Amniotic epithelial cell (primary cell): Measurements from ENCODE around the gene GRIK2.
"Not testable (repeated sequence)": the region's sequence is repeated elsewhere in the genome, so short reads cannot be mapped to it uniquely, and the experiment has no call there.

Experiments used
- DNase-seq: peaks from one replicate; pipeline ENCODE4 v3.0.0-alpha.2; 2010; ENCODE audit warnings: low read depth

Gene GRIK2

DNA sequence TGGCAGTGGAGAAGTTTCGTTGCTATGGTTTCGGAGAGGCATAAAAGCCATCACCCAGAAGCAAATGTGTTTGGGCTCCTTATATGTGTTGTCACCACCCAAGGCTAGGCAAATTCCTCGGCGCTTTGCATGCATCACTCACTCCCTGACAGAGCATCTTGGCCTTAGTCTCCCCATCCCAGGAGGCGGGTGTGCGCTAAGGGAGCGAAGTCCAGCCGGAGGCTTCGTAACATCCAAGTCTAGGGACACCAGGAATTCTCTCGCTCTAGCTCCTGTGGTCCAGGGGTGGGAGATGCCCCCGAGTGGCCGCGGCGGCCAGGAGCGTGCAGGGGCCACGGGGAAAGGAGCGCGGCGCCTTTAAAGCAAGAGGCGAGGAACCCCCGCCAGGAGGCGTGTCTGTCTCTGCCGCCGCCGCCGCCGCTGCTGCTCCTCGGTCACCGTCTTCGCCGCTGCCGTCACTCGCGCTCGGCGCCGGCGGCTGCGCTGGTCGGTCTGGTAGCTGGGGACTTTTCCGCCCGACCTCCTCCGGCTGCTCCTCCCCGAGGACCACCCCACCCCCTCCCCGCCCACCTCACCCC lies at the start of gene GRIK2:
GRIK2 (plus strand) TSS at position 458 of the 578 bp plus-strand sequence.
- no peak for DNase-seq

- DNase-seq: no peak
Observed at GRCh38 chr6:101344885-101345284, 48.6 kb upstream of the GRIK2 start.

GRCh38 chr6:101348816-101349215 lies 44.7 kb upstream of the GRIK2 start:
- no peak for DNase-seq

- not testable (repeated sequence) for DNase-seq
Observed at GRCh38 chr6:101350631-101351030, 42.9 kb upstream of the GRIK2 start.

DNA sequence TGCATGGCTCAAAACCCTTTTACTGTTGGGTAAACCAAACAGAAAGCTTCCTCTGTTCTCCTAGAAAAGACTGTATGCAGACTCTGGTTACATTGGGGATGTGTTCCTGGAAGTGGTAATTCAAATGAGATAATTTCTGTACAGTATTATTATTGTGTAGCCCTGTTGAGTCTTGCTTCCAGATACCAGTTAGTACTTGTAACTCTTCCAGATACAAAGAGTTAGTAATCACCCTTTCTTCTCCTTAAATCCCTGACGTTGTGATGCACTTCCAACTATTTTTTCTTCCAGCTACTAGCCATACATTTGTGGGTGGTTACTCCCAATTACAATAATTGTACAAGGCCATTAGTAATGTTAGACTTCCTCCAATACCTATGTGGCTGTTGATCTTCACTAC lies 42.3 kb upstream of the GRIK2 start:
- DNase-seq: no peak

- DNase-seq: no peak
Observed at GRCh38 chr6:101352316-101352715, 41.2 kb upstream of the GRIK2 start.

GRCh38 chr6:101365181-101365580 lies 28.3 kb upstream of the GRIK2 start:
- DNase-seq: no peak

DNA sequence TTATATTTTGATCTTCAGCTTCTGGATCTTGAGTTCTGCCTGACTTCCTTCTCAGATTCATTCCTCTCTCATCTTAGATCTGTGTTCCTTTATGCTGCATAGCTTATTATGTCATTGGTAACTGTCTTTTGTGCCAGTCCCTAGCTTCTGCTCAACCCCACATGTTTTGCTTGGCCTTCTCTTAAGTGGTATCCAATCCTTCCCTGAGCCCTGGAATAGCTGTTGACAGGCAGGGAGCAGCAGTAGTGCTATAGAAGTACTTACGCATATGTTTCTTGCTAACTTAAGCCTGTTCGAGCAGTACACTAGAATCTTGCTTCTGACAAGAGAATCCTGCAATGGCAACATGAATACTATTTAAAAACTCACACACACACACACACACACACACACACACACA lies 13.6 kb upstream of the GRIK2 start:
- DNase-seq: no peak

DNA sequence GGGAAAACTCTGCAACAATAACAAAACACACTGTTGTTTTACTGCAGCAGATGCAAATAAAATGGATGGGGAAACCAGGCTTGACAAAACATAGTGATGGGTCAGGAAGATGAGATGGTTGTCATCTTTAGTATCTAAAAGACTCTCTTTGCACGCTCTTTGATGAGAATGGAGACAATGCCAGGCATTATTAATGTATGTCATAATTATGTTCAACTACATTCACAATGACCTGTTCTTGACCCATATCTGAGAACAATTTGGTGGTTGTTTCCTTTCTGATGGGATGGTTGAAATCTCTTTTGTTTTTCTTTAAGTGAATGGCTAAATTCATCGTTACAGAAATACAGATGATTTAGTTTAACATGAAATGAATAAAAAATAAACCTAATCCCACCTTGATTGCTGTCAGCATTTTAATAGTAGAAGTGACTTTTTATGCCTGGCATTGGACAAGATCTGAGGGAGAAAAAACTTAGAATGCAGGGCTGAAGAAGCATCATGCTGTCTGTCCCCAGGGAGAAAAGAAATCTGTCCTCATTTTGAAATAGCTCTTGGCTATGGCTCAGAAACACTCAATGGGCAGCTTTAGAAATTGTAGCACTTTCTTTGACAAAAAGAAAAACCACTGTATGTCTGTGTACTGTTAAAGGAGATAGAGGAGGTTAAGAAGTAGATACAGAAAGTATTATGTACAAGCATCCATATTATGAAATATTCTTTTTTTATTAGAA lies 12.4 kb upstream of the GRIK2 start:
- DNase-seq: no peak

DNA sequence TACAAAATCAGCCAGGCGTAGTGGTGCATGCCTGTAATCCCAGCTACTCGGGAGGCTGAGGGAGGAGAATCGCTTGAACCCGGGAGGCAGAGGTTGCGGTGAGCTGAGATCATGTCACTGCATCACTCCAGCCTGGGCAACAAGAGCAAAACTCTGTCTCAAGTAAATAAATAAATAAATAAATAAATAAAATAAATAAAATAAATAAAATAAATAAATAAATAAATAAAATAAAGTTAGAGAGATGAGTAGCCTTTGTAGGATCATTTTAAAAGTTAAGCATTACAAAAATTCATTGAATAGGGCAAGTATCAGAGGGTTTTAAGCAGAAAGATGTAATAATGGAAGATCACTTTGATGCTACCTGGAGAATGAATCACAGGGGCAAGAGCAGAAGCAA lies 9.8 kb upstream of the GRIK2 start:
- not testable (repeated sequence) for DNase-seq

DNA sequence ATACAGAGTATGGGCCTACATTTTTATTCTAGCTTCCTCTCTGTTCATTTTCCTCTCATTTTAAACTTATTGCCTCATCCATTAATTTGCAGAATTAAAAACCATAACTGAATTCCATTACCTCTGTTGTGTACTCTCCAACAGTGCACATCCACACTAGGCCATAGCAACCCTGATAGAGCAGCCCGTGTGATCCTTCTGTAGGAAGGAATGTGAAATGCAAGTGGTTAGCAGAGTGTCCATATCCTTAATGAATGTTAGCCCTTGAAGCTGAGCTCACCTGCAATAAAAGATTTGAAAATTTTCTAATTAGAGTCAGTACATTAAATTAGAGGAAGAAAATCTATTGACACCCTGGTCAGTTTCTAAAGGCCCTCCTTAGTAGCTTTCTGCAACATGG lies 6.5 kb upstream of the GRIK2 start:
- peak; percentile 28 for DNase-seq

- no peak for DNase-seq
Observed at GRCh38 chr6:101391772-101392585, 1.5 kb upstream of the GRIK2 start.

DNA sequence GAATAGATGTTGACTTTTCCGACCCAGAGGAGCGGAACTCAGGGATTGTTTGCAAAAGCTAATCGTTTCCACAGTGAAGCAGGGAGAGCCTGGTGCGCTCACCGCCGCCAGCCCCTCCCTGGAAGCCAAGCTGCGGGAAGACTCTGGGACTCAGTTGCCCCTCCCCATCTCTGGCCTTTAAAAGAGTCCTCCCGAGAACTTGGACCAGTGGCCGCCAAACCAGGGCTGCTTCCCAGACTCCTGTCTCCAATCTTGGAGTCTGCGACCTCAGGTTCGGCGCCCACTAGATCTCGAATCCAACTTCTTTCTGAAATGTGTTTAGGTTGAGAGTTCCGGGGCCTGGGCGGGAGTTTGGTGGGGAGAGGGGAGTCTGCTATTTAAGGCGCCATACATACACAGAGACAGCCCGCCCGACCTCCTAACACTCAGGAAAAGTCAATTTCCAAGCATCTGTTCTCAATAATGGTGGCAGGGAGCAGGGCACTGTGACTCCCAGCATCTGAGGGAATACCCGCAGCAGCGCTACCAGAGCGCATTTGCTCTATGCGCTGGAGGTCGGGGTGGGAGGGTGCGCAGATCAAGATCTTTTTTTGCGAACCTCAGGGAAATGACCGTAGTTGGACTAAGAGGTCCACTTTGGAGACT lies 800 bp upstream of the GRIK2 start:
- no peak for DNase-seq

DNA sequence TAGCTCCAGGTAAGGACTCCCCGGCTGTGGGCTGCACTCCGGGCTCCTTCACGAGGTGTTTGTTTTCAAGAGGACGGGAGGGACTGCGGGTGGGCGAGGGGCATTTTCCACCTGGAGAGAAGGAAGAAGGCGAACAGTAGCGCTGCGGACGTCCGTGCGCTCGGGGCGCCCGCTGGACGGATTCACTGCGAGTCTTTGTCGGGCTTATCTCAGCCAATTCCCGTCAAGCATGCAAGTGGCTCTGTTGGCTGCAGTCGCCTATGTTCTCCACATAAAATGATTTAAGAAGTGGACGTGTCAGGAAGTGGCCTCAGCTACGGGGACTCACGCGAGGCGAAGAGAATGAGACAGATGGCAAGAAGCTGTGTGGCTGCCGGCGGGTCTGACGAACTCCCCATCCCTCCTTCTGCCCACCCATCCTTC lies 332 bp downstream of the GRIK2 start:
- DNase-seq: no peak

DNA sequence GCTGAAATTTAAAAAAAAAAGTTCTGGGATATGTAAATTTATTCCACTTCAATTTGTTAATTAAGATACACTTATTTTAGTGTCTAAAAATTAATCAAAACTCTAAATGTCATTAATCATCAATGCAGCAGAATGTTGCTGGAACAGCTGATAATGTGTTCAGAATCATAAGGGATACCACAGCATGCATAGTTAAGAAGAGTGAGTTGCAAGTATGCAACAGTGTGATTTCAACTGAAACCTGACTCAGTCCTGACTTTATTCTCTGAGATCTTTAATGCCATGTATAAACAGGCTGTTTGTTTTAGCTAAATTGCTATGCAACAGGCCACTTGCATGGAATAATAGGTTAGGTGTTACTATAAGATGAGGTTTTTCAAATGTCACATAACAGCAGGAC lies 1.4 kb downstream of the GRIK2 start:
- DNase-seq: no peak

- peak; percentile 11 for DNase-seq
Observed at GRCh38 chr6:101395345-101395744, 1.8 kb downstream of the GRIK2 start.

- peak; percentile 67 for DNase-seq
Observed at GRCh38 chr6:101396548-101397173, 3.2 kb downstream of the GRIK2 start.

DNA sequence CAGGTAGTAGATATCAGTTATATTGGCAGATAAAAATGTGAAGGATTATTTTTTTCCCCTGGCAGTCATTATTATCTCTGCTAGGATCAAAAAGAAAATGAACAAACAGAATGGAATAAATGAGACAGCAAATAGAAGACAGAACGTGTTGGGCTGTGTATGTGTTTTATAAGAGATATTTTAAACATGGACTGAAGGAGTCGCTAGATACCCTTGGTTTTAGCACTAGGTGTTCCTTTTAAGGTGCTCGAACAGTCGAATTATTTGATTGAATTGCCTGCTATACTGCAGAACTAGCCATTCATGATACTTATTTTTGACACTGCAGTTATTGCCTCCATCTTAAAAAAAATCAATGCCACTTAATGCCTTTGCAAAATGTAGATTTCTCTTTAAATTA lies 3.7 kb downstream of the GRIK2 start:
- peak; percentile 32 for DNase-seq

DNA sequence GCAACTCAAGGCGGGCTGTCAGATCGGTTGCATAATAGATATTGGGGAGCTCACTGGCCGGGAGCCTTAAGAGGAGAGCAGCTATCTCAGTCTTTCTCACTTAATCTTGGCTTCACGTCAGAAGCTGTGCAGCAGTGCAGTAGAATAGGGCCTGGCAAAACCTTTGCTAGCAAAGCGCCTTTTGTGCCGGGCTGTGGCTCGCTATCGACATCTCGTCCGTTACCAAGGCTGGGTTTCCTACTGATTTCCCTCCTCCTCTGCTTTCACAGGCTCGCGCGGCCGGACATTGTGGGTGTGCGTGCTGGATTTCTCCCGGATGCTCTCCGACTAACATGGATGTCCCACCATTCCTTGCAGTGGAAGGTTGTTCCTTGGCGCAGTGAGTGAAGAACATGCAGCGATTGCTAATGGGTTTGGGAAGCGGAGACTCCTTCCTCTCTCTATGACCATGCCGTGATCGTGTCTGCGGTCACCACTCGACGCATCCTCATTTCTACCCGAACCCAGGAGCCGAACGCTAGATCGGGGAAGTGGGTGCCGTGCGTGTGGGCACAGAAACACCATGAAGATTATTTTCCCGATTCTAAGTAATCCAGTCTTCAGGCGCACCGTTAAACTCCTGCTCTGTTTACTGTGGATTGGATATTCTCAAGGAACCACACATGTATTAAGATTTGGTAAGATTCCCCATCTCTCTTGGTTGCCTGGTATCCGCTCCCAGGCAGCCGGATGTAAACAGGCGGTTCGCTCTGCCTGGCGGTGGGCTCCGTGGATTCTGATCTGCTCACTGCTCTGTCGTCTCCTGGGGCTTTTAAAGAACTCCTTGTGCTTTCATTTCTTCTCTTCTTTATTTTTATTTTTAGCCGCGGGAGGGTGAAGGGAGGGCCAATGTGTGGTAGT lies 5.5 kb downstream of the GRIK2 start:
- DNase-seq: peak; percentile 9

- no peak for DNase-seq
Observed at GRCh38 chr6:101399616-101400162, 6.2 kb downstream of the GRIK2 start.
